DMS153 treated with DMSO at 0.1 percent for 48 hours (cell line): ENCODE data around the gene CMC2.

Source experiments
- DNase-seq: peaks from one replicate; lab custom pipeline; 2025; ENCODE audit not compliant: unreplicated experiment; lab: John Stamatoyannopoulos, UW

The CMC2 gene

DNA sequence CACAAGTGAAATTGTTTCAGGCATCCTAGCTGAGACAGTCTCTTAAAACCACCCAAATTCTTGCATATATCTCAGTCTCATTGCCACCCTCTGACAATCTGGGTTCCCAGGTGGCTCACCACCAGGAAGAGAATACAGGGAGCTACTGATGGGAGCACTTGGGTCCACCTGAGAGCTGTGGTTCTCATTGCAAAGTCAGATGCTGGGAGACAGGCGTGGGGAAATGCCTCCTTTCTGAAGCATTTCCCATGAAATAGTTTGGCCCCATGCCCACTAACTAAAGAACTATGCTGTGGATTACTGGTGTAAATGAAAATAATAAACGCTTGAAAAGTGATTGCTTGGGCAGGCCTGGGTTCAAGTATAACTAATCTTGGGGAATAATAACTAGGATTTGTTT lies 70.3 kb downstream of the CMC2 start:
- no peak for DNase-seq

- no peak for DNase-seq
These were observed 71.0 kb downstream of the CMC2 start for GRCh38 chr16:80935691-80936090.

GRCh38 chr16:80932708-80933095 lies 74.0 kb downstream of the CMC2 start:
- DNase-seq: no peak

DNA sequence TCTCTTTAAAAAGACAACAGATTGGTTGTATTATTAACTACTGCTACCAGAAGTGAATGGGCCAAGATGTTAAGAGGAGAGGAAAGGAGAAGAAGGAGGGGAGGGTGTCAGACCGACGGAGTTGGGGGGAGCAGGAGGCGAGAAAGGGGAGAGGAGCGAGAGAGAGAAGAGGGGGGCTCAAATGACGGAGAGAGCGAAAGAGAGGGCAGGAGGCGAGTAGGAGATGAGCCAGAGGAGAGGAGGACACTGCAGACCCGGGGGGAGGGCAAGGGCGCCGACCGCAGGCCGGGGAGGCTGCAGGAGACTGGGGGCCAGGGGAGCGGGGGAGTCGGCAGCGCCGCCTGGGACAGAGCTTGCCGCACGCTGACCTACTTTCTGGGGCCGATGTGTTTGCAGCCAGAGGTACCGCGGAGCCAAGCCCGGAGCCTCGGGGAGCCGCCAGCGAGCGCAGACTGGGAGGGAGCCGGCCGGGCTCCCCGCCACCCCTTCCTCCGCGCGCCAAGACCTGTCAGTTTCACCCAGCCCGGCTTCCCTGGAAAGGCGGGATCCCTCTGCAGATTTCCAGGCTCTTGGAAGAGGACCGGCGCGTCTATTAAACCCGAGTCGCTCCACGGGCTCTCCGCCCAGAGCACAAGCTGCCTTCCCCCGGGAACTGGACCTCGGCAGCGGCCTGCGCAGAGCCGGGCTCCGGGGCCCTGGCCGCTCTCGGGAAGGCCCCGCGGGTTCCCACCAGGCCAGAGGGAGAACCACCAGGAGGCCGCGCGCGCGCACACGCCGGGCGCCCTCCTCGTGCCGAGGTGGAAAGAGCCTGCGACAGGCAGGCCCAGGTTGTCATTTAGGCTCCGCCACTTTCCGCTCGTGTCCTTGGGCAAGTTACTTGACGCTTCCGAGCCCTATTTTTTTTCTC lies 74.6 kb downstream of the CMC2 start:
- DNase-seq: no peak

GRCh38 chr16:80924372-80924978 lies 82.2 kb downstream of the CMC2 start:
- no peak for DNase-seq

GRCh38 chr16:80923356-80923755 lies 83.3 kb downstream of the CMC2 start:
- DNase-seq: no peak
